Gastrocnemius medialis (tissue), 4 donors: ENCODE results near the gene DDX51. TPM values are rescaled to one million over a fixed set of nuclear protein-coding genes. Genes with fewer than 3 reads are reported as not detected.

Experiments
- ATAC-seq, 2 donors: fragments of 150-250 bp; one replicate each; pipeline ENCODE4 v1.9.1; 2016
- DNase-seq, 2 donors: peaks; one replicate each; pipeline ENCODE4 v3.0.0-alpha.2; 2019
- H3K27ac ChIP-seq, 4 donors: fragments of 200-600 bp; sonication (generic); 1 replicate in 1 of 4; 2 replicates in 3 of 4; pipeline ENCODE4 v1.5.1; 2016 to 2018; ENCODE audit warnings: mild to moderate bottlenecking in 2 of 4, moderate library complexity in 1 of 4
- H3K27me3 ChIP-seq, 3 donors: fragments of 200-600 bp; sonication (generic) in 2 of 3; 1 replicate in 1 of 3; 2 replicates in 2 of 3; pipeline versions ENCODE4 v1.5.1 to v1.6.0; 2016 to 2019; ENCODE audit warnings: mild to moderate bottlenecking in 1 of 3, moderate library complexity in 1 of 3
- H3K36me3 ChIP-seq, 2 donors: fragments of 200-600 bp; sonication (generic) in 1 of 2; one replicate each; pipeline ENCODE4 v1.5.1; 2017 to 2018
- H3K4me1 ChIP-seq, 2 donors: fragments of 200-600 bp; sonication (generic) in 1 of 2; one replicate each; pipeline ENCODE4 v1.5.1; 2016 to 2017; ENCODE audit warnings: mild to moderate bottlenecking in 2 of 2
- H3K4me3 ChIP-seq, 4 donors: fragments of 200-600 bp; sonication (generic) in 3 of 4; 1 replicate in 1 of 4; 2 replicates in 3 of 4; pipeline ENCODE4 v1.5.1; 2016 to 2019; ENCODE audit warnings: mild to moderate bottlenecking in 2 of 4
- H3K9me3 ChIP-seq, 3 donors: fragments of 200-600 bp; sonication (generic) in 2 of 3; 1 replicate in 1 of 3; 2 replicates in 2 of 3; pipeline ENCODE4 v1.5.1; 2016 to 2019
- POLR2A ChIP-seq, 2 donors: fragments of 450-650 bp; IDR thresholded peaks; one replicate each; pipeline ENCODE4 v1.6.1; 2017; ENCODE audit warnings: antibody characterized with exemption in 2 of 2, mild to moderate bottlenecking in 2 of 2, moderate library complexity in 2 of 2
- in situ Hi-C, 4 donors: fragments of 200-750 bp; cut with MboI; loops; one replicate each; pipeline versions ENCODE4 v1.15.0 to v1.8.0; 2017; ENCODE audit warnings: low sequenced_read_pairs in 4 of 4
- intact Hi-C: fragments of 100-400 bp; cut with DNase I; formaldehyde crosslinking; loops from one replicate; pipeline ENCODE4 v1.15.1; 2023; ENCODE audit warnings: low total_unique reads
- total RNA-seq, 4 donors: library from RNA; depleted of rRNA; stranded (reverse); fragments of >200 nt; gene quantifications; one replicate each; pipeline versions ENCODE4 v1.1.0 to v1.2.3, GENCODE V29; 2016
- TF ChIP-seq, protein P1 (sequence below), 5 experiments: fragments of 450-650 bp in 3 of 5; fragments of 200-600 bp in 2 of 5; sonication (generic) in 2 of 5; IDR thresholded peaks in 4 of 5; conservative IDR thresholded peaks in 1 of 5; 1 replicate in 4 of 5; 2 replicates in 1 of 5; pipeline ENCODE4 v1.5.1; 2016 to 2019; ENCODE audit warnings: antibody characterized with exemption in 5 of 5, mild to moderate bottlenecking in 3 of 5, moderate library complexity in 3 of 5

DDX51 gene, protein sequence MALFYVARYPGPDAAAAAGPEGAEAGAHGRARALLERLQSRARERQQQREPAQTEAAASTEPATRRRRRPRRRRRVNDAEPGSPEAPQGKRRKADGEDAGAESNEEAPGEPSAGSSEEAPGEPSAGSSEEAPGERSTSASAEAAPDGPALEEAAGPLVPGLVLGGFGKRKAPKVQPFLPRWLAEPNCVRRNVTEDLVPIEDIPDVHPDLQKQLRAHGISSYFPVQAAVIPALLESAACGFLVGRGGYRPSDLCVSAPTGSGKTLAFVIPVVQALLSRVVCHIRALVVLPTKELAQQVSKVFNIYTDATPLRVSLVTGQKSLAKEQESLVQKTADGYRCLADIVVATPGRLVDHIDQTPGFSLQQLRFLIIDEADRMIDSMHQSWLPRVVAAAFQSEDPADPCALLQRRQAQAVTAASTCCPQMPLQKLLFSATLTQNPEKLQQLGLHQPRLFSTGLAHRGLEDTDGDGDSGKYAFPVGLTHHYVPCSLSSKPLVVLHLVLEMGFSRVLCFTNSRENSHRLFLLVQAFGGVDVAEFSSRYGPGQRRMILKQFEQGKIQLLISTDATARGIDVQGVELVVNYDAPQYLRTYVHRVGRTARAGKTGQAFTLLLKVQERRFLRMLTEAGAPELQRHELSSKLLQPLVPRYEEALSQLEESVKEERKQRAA
- 1 to 10 TPM; 5.8 to 7.8 (median 6.5) TPM for total RNA-seq

DNA sequence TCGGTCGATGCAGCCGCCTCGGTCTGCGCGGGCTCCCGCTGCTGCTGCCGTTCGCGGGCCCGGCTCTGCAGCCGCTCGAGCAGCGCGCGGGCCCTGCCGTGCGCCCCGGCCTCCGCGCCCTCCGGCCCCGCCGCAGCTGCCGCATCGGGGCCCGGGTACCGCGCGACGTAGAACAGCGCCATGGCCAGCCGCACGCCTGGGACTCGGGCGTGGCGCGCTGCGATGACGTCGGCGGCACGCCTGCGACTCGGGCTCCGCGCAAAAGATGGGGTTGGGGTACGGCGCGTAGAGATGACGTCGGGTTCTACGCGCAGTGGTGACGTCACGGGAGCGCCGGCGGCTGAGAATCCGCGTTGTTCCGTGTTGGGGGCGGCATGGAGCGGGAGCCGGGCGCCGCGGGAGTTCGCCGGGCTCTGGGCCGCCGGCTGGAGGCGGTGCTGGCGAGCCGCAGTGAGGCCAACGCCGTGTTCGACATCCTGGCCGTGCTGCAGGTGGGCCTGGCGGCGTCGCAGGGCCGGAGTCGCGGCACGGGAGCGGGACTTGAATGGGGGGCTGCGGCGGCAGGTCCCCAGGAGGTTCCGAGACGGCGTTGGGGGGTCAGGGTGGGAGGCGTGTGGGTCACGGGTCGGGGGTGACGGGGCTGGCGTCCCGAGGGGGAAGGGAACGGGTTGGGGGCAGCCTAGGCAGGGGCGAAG is at the start of gene DDX51, which contains the start of gene NOC4L:
DDX51 (minus strand) TSS at position 205 of the 695 bp plus-strand sequence; CDS start at position 182, 23 bp downstream.
NOC4L (plus strand) TSS at position 343 of the 695 bp plus-strand sequence; CDS start at position 375, 32 bp downstream.
- DNase-seq (peak; percentile 84 to 89), ATAC-seq (peak; percentile 93 to 95)
- Histone ChIP-seq H3K27me3 (no peaks in the 10 kb centered on the region), H3K27ac (peak within 1 kb of the TSS; percentile 83 to 96 (median 94)), H3K9me3 (no peaks in the 10 kb centered on the region), H3K4me3 (peak within 1 kb of the TSS; percentile 95 to 97 (median 96)), H3K36me3 (peaks cover 0 to 49% of the 10 kb centered on the region in 2 donors), H3K4me1 (peaks cover 17 to 22% of the 10 kb centered on the region in 2 donors)
- TF ChIP-seq, protein P1, sequence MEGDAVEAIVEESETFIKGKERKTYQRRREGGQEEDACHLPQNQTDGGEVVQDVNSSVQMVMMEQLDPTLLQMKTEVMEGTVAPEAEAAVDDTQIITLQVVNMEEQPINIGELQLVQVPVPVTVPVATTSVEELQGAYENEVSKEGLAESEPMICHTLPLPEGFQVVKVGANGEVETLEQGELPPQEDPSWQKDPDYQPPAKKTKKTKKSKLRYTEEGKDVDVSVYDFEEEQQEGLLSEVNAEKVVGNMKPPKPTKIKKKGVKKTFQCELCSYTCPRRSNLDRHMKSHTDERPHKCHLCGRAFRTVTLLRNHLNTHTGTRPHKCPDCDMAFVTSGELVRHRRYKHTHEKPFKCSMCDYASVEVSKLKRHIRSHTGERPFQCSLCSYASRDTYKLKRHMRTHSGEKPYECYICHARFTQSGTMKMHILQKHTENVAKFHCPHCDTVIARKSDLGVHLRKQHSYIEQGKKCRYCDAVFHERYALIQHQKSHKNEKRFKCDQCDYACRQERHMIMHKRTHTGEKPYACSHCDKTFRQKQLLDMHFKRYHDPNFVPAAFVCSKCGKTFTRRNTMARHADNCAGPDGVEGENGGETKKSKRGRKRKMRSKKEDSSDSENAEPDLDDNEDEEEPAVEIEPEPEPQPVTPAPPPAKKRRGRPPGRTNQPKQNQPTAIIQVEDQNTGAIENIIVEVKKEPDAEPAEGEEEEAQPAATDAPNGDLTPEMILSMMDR (IDR thresholded peaks at IDR 0.05 in 4 of 5, conservative IDR thresholded peaks at IDR 0.05 in 1 of 5), result peak in 3 of 5 experiments; percentile 10 to 60 (median 48)
- peak; percentile 43 to 57 for TF ChIP-seq POLR2A (IDR thresholded peaks at IDR 0.05)
- in situ Hi-C loops, result no loop called here
- intact Hi-C loops, result loop anchor here (2.0 to 10.0 kb wide), 5 partner anchors 59 to 1269 kb away; partner anchors contain the start of genes FBRSL1, PUS1, RAN and SFSWAP

DNA sequence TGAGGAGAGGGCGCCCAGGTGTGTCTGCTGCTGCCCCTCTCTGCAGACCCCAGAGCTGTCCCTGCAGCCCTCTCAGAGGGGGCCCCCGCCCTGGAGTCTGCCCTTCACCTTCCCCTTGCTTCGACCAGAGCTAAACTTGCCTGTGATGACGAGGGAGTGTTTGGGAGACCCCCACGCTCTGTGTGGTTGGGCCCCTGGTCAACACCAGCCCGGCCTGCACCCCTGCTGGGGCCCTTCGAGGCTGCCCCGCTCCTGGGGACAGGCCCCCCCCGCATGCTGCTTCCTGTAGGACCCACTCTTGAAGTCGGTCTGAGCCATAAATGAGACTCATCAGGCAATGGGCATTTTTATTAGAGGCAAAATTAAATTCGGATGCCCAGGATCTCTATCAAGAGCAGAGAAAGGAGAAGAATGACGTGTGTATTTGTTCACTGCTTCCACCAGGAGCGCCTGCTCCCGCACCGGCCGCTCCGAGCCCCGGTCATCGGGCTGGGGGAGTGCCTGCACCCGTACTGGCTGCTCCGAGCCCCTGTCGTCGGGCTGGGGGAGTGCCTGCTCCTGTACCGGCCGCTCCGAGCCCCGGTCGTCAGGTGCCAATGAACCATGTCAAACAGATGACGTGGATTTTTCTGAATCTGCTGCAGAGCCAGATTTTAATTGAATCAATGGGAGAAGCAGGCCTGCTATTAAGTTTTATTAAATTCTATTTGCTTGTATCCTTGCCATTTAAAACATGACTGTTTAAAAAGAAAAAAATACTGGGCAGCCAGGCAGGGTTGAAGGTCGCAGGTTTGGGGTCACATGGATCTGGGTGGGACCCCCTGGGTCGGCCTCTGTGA is 47.8 kb upstream of the DDX51 start:
- DNase-seq (no peak), ATAC-seq (no peak)
- Histone ChIP-seq H3K4me1 (peaks cover 0 to 7% of the 10 kb centered on the region in 2 donors), H3K4me3 (no peak overlapping the region), H3K27me3 (peaks cover 3 to 38% (median 25%) of the 10 kb centered on the region in 3 donors), H3K27ac (no peak overlapping the region), H3K36me3 (no peaks in the 10 kb centered on the region), H3K9me3 (no peaks in the 10 kb centered on the region)
- TF ChIP-seq, protein P1 (IDR thresholded peaks at IDR 0.05 in 4 of 5, conservative IDR thresholded peaks at IDR 0.05 in 1 of 5), result no peak
- TF ChIP-seq POLR2A (IDR thresholded peaks at IDR 0.05), result no peak
- intact Hi-C loops (no loop called here), in situ Hi-C loops (no loop called here)

DNA sequence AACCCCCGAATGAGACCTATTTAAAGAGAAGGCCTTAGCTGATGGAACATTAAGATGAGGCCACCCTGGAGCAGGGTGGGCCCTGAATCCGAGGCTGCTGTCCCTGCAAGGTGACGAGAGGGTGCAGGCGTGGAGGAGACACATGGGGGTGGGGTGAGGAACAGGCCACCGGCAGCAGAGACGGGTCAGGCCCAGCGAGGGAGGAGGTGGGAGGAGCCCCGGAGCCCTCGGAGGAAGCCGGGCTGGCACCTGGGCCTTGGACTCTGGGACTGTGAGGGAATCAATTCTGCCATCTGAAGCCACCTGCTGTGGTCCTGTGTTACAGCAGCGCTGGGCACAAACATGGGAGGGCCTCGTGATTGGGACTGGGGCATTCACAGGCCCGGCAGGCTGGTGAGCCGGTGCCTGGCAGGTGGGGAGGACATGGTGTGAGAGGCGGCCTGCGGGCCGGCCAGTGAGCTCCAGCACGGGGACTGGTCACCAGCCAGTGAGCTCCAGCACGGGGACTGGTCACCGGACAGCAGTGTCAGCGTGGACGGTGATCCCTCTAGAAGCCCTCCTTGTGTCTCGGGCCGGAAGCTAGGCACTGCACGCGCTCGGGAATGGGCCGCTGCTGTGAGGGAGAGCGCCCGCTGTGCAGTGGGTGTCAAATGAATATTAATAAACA is 46.8 kb upstream of the DDX51 start:
- H3K9me3 ChIP-seq, result no peaks in the 10 kb centered on the region
- intact Hi-C loops (no loop called here), in situ Hi-C loops (no loop called here)
- H3K4me1 ChIP-seq, result peaks cover 0 to 7% of the 10 kb centered on the region in 2 donors
- peaks cover 0 to 45% (median 33%) of the 10 kb centered on the region in 3 donors for H3K27me3 ChIP-seq
- DNase-seq, result no peak
- TF ChIP-seq, protein P1 (IDR thresholded peaks at IDR 0.05 in 4 of 5, conservative IDR thresholded peaks at IDR 0.05 in 1 of 5), result no peak
- no peak for TF ChIP-seq POLR2A (IDR thresholded peaks at IDR 0.05)
- no peaks in the 10 kb centered on the region for H3K36me3 ChIP-seq
- H3K27ac ChIP-seq, result no peak overlapping the region
- no peak overlapping the region for H3K4me3 ChIP-seq
- no peak for ATAC-seq
